Cardiac septum (tissue), 1 donor: ENCODE data around the gene SF3B2. TPM values are rescaled to one million over a fixed set of nuclear protein-coding genes. Genes with fewer than 3 reads are reported as not detected.
"Not testable (repeated sequence)": the region's sequence is repeated elsewhere in the genome, so short reads cannot be mapped to it uniquely, and the experiment has no call there.

Experiments used
- DNase-seq: peaks from one replicate; pipeline ENCODE4 v3.0.0-alpha.2; 2020; ENCODE audit warnings: low spot score
- intact Hi-C: fragments of 100-400 bp; cut with DNase I; formaldehyde crosslinking; loops from one replicate; pipeline ENCODE4 v1.14.0; 2022
- total RNA-seq: library from RNA; stranded (reverse); fragmentation: NEBNext Ultra II Directional; extraction: Animal tissue kit (Norgen Biotek cat#: 25700); gene quantifications from one replicate; pipeline ENCODE4 v1.2.1, GENCODE V29; 2021
- donor health status: DM: no; HTN: no; CAD: no.

The SF3B2 gene
- total RNA-seq, 1 donor from 2014 or later: 85.8 TPM

- intact Hi-C loops: no loop called here
Measured at GRCh38 chr11:66070604-66071380, 18.6 kb downstream of the SF3B2 start.

DNA sequence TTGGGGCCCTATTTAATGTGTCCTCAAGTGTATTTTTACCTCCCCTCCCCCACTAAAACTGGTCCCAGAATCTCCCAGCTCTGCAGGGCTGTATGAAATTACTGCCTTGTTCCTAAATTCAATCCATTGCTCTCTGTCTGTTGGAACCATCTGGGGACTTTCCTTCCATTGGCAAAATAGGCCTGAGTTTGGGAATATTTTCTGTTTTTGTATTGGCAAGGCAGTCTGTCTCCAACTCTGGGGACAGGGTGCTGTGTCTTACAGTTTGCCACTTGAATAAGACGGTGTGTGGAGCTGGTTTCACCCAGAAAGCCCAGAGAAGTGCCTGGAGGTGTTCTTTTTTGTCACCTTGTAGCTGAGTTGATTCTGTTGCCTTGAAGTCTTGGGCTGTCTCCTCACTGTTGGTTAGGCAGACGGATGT is 19.2 kb downstream of the SF3B2 start:
- intact Hi-C loops: no loop called here
- DNase-seq: no peak

More at GRCh38 chr11:66070604-66071380, 18.6 kb downstream of the SF3B2 start:
- peak; percentile 83 for DNase-seq

GRCh38 chr11:66072081-66072480 is 19.9 kb downstream of the SF3B2 start:
- intact Hi-C loops: no loop called here
- DNase-seq: no peak

DNA sequence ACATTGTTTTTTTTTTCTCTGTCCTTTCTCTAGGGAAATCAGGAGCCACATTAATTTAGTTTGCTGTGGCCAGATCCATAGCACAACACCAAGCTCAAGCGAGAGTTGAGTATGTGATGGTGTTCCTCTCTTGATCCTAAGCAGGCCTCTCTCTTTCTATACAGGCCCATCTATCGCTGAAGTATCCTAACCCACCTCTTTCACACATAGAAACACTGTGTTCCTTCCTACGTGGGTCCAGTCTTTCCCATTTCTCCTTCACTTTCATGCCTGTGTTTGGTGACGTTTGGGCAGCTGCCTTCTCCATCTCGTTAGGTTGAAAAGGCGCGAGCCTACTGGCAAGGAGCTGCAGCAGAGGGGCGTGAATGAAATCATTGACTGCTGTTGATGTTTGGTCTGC is 20.4 kb downstream of the SF3B2 start:
- DNase-seq: no peak
- intact Hi-C loops: no loop called here

DNA sequence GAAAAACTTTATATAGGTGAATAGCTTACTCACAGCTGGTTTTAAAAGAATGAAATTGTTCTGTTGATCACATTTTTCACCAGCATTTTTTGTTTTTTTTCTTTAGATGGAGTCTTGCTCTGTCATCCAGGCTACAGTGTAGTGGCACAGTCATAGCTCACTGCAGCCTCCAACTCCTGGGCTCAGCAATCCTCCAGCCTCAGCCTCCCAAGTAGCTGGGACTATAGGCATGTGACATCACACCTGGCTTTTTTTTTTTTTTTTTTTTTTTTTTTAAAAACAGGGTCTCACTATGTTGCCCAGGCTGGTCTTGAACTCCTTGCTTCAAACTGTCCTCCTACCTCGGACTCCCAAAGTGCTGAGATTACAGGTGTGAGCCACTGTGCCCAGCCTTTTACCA is 21.5 kb downstream of the SF3B2 start:
- intact Hi-C loops: no loop called here

DNA sequence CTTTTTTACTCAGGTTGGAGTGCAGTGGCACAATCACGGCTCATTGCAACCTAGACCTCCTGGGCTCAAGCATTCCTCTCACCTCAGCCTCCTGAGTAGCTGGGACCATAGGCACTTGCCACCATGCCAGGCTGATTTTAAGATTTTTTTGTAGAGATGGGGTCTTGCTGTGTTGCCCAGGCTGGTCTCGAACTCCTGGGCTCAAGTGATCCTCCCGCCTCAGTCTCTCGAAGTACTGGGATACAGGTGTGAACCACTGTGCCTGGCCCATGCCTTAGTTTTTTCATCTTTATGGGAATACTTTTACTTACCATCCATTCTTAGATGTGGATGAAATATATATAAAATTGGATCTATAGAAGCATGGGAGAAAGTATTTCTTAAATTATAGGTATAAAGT is 23.1 kb downstream of the SF3B2 start:
- intact Hi-C loops: loop anchor here (5.0 kb wide), 1 partner anchor 42 kb away; no protein-coding TSS in a partner anchor
- no peak for DNase-seq

More for the DNA sequence above, 21.5 kb downstream of the SF3B2 start:
- no peak for DNase-seq

GRCh38 chr11:66076561-66076960 is 24.4 kb downstream of the SF3B2 start:
- intact Hi-C loops: loop anchor here (5.0 kb wide), 1 partner anchor 41 kb away; no protein-coding TSS in a partner anchor
- no peak for DNase-seq

DNA sequence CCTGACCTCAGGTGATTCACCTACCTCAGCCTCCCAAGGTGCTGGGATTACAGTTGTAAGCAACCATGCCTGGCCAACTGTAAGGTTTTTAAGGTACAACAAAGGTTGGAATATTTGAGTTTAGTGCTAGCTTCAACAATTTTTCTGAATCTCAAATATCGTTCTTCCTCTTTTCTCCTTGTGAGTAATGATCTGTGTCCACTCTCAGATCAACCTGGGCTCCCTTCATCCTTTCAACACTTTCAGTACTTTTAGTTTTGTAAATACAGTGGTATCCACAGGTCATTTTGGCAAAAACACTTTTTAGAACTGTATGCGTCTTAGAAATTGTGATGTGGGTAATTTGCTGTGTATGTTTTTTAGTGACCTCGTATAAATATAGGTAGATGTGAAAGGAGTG is 25.8 kb downstream of the SF3B2 start:
- no peak for DNase-seq
- intact Hi-C loops: loop anchor here (5.0 kb wide), 1 partner anchor 39 kb away; no protein-coding TSS in a partner anchor

- not testable (repeated sequence) for DNase-seq
- intact Hi-C loops: loop anchor here (5.0 kb wide), 1 partner anchor 38 kb away; no protein-coding TSS in a partner anchor
Measured at GRCh38 chr11:66078949-66079348, 26.8 kb downstream of the SF3B2 start.

DNA sequence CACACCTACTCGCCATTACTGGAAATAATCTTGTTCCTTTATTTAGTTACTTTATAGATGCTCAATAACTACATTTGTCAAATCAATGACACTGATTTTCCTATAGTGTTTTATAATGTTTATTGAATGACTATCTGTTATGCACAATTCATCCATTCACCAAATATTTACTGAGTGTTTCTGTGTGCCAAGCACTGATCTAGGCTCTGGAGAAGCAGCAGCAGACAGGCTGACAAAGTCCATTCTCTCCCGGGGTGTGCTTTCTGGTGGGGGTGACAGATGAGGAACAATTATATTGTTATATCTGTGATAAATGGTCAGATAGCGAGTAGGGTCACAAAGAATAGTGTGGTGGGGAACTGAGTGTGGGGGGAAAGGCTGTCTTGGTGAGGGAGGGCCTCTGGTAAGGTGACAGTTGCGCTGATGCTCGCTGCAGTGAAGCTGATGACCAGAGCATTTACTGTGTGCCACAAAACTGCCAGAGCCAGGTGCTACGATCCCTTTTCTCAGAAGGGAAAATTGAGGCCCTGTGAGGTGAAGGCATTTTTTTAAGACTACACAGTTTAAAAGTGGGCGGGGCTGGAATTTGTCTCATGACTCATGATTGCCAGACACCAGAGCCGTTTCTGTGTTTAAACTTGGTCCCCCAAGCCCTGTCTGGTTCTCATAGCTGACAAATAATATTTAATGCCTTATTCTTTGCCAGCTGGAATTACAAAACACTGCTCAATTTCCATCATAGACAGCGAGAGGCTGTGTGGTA is 28.1 kb downstream of the SF3B2 start:
- intact Hi-C loops: loop anchor here (5.0 kb wide), 1 partner anchor 47 kb away; no protein-coding TSS in a partner anchor
- no peak for DNase-seq

- intact Hi-C loops: loop anchor here (5.0 kb wide), 1 partner anchor 46 kb away; no protein-coding TSS in a partner anchor
- peak; percentile 88 for DNase-seq
Measured at GRCh38 chr11:66081505-66081904, 29.3 kb downstream of the SF3B2 start.

DNA sequence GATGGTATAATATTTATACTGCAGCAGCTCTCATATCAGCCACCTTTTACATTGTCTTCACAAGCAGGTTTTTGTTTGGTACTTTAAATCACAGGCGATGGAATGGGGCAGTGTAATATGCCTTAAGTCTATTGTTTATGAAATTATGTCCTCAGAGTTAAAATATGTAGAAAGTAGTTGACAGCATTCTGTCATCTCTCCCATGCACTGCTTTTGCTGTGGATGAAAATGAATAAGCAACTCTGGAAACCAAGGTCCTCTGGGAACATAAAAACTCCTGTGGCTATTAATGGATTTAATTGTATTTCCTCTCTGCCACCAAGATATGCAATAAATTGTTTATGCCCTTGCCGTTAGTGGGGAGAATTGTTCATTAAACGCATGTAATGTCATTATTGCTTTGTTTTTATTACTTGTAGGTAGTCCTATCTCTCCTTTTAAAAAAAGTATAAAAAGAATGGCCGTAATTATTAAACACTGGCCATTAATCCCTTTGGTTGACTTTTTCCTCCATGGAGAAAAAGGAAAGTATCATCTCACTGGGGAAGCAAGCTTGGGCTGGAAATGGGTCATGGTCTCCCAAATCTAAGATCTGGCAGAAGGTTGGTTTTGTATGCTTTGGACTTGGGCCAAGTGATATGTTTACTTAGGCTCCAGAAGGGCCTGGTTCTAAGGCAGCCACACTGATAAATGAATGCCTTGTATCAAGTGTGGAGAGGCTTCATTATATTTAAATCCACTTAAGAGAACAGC is 31.0 kb downstream of the SF3B2 start:
- intact Hi-C loops: loop anchor here (5.0 kb wide), 1 partner anchor 44 kb away; no protein-coding TSS in a partner anchor

DNA sequence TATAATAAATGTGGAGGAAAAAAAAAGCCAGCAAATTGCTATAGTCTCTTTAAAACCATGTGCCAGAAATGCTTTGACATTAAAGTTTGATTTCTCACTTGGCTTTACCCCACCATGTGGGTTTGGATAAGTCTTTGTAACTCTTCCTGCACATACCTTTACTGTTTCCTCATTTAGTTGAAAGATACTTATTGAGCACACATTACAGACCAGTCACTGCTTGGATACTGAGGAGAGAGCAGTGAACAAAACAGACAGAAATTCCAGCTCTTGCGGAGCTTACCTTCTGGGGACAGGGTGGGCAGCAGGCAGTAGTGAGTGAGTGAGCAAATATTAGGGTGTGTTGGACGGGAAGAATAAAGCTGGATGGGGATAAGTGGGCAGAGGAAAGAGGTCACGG is 31.6 kb downstream of the SF3B2 start:
- intact Hi-C loops: loop anchor here (5.0 kb wide), 1 partner anchor 44 kb away; no protein-coding TSS in a partner anchor
- no peak for DNase-seq

More for the DNA sequence above, 31.0 kb downstream of the SF3B2 start:
- DNase-seq: no peak

- DNase-seq: no peak
- intact Hi-C loops: loop anchor here (5.0 kb wide), 1 partner anchor 42 kb away; no protein-coding TSS in a partner anchor
Measured at GRCh38 chr11:66084821-66085475, 32.8 kb downstream of the SF3B2 start.

GRCh38 chr11:66087148-66087908 is 35.2 kb downstream of the SF3B2 start:
- DNase-seq: no peak
- intact Hi-C loops: no loop called here

DNA sequence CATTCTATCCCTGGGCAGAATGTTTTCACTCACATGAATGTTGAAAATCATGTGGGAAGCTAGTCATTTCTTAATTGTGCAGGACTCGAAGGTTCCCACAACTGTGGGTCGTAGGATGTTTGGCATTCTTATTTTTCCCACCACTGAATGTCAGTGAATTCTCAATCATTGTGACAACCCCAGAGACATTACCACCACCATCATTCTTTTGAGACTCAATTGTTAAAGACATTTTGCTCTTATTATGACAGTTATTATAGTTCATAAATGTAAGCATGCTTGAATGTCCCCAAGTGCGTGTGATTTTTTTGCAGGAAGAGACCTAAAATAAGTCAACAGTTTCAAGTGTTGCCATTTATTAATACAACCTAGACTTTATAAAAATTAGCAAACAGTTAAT is 36.9 kb downstream of the SF3B2 start:
- intact Hi-C loops: no loop called here
- DNase-seq: no peak

GRCh38 chr11:66090288-66090687 is 38.1 kb downstream of the SF3B2 start:
- intact Hi-C loops: no loop called here
- no peak for DNase-seq

DNA sequence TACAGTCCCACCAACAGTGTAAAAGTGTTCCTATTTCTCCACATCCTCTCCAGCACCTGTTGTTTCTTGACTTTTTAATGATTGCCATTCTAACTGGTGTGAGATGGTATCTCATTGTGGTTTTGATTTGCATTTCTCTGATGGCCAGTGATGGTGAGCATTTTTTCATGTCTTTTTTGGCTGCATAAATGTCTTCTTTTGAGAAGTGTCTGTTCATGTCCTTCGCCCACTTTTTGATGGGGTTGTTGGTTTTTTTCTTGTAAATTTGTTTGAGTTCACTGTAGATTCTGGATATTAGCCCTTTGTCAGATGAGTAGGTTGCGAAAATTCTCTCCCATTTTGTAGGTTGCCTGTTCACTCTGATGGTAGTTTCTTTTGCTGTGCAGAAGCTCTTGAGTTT is 40.0 kb downstream of the SF3B2 start:
- intact Hi-C loops, DNase-seq: not testable (repeated sequence)
